Uterus (tissue), 2 donors: ENCODE data around the gene RET.

Experiments used
- CTCF ChIP-seq, 4 experiments: fragments of 200-600 bp in 2 of 4; fragments of 450-650 bp in 2 of 4; sonication (generic) in 2 of 4; IDR thresholded peaks; one replicate each; pipeline ENCODE4 v1.5.1; 2016 to 2019; ENCODE audit warnings: antibody characterized with exemption in 4 of 4, mild to moderate bottlenecking in 2 of 4, moderate library complexity in 1 of 4
- POLR2A ChIP-seq, 2 donors: fragments of 450-650 bp; IDR thresholded peaks; one replicate each; pipeline ENCODE4 v1.6.1; 2016; ENCODE audit warnings: antibody characterized with exemption in 2 of 2, mild to moderate bottlenecking in 1 of 2, moderate library complexity in 1 of 2

- TF ChIP-seq POLR2A (IDR thresholded peaks at IDR 0.05) (no peak), CTCF (IDR thresholded peaks at IDR 0.05) (no peak)
Measured at GRCh38 chr10:43086321-43086942, 9.6 kb downstream of the RET start.
